ENCODE data around the gene DHRS3.
"Not testable (repeated sequence)": the region's sequence is repeated elsewhere in the genome, so short reads cannot be mapped to it uniquely, and the experiment has no call there.

Gene DHRS3

DNA sequence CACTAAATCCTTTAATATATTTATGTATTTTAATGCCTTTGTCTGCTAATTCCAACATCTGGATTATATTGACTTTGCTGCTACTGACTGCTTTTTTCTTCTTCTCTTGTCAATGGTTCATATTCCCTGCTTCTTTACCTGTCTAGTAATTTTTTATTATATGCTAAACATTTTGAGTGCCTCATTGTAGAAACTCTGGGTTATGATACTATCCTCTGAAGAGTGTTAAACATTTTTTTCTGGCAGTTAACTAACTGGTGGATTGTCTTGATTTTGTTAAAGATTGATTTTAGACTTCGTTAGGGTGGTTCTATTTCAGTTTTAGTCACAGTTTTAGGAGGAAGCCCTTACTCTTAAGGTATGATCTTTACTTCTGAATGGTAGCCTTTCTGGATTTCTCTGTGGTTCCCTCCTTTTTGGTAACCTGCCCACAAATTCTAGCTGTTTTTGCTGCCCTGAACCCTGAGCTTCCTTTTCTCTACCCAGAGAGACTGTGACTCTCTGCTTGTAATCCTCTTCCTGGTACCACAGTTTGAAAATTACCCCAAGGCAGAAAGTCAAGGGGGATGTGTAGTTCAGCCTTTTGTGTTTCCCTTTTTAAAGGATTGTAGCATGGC is 81.9 kb downstream of the DHRS3 start:
- no peak for DNase-seq

DNA sequence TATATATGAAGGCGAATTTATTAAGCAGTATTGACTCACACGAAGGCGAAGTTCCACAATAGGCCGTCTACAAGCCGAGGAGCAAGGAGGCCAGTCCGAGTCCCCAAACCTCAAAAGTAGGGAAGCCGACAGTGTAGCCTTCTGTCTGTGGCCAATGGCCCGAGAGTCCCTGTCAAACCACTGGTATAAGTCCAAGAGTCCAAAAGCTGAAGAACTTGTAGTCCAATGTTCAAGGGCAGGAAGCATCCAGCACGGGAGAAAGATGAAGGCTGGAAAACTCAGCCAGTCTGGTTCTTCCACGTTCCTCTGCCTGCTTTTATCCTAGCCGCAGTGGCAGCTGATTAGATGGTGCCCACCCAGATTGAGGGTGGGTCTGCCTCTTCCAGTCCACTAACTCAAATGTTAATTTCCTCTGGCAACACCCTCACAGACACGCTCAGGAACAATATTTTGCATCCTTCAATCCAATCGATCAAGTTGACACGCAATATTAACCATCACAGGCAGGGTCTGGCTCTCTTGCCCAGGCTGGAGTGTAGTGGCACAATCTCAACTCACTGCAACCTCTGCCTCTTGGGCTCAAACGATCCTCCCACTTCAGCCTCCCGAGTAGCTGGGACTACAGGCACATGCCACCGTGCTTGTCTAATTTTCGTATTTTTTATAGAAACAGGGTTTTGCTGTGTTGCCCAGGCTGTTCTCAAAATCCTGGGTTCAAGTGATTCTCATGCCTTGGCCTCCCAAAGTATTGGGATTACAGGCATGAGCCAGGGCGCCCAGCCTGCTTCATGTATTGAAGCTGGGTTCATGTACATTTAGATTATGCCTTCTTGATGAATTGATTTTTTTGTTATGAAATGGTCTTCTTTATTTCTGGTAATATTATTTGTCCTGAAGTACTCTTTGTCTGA is 85.3 kb downstream of the DHRS3 start:
- no peak for DNase-seq

DNA sequence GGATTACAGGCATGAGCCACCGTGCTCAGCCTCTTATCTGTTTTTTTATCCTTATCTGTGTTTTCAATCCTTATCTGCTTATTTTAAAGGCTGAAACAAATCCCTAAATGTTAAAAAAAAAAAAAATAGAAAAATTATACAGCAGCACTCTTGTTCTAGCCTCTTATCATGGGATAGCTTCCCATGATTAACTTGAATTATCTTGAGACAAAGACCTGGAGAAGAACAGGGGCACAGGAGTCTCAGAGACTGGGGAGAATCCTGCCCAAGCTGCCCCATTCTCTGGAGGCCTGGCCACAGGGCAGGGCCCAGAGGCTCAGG is 86.9 kb downstream of the DHRS3 start:
- no peak for DNase-seq

DNA sequence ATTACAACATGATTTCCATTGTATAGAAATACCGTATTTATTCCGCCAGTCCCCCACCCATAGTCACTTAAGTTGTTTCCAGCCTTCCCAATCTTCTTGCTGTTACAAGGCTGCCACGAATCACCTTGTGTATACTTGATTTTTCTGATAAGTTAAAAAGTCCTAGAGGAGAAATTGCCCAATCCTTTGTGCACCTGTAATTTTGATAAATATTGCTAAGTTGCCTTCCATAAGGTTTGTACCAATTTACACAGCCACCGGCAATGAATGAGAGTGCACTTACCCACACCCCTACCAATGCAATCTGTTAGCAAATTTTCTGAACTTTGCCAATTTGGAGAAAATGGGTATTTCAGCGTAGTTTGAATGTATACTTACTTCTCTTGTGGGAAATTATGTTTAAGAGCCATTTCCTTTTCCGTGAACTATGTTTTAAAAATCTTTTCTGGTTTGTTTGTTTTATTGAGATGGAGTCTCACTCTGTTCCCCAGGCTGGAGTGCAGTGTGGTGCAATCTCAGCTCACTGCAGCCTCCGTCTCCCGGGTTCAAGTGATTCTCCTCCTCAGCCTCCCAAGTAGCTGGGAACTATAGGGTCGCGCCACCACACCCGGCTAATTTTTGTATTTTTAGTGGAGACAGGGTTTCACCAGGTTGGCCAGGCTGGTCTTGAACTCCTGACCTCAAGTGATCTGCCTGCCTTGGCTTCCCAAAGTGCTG is 87.4 kb downstream of the DHRS3 start:
- no peak for DNase-seq

DNA sequence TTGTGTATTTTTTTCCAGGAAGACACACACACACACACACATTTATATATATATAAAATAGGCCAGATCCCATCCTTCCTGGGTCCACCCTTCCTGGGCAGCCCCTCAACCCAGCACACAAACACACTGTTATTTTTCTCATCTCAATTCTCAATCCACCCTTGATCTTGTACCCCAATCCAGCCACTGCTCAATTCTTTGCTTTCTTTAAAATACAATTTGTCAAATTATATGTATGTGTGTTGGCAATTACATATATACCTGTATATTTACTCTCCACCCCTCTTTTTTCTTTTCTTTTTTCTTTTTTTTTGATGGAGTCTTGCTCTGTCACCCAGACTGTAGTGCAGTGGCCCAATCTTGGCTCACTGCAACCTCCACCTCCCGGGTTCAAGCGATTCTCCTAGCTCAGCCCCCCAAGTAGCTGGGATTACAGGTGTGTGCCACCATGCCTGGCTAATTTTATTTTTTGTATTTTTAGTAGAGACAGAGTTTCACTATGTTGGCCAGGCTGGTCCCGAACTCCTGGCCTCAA is 88.3 kb downstream of the DHRS3 start:
- no peak for DNase-seq

DNA sequence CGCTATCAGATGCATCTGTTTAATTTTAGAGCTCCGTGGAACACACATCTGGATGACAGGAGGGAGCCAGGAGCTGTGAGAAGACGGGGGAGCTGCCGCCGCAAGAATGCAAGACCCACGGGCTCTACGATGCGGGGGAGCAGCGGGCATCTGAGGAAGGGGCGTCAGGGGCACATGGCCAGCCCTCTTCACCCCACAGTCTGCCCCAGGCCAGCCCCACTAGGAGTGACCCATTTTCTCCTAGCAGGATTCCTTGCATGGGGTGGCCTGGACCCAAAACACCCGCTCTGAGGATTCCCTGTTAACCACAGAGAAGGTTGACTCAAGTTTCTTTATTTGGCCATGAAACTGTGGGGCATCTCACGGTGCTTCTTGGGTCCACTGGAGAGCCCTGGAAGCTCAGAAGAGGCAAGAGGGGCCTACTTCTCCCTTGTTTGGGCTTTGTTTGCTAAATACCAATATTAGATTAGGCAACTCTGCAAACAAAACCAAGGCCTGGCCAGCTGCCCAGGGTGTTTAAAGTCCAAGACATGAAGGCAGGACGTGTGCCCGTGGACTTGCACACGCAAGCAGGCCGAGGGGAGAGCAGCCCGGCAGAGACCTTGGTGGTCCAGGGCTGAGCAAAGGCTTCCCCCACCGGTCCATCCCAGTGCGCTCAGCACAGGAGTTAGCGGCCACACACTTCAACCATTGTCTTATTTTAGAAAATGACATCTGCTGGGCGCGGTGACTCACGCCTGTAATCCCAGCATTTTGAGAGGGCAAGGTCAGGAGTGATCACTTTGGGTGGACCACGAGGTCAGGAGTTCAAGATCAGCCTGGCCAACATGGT is 89.8 kb downstream of the DHRS3 start:
- peak; percentile 42 to 44 for DNase-seq

DNA sequence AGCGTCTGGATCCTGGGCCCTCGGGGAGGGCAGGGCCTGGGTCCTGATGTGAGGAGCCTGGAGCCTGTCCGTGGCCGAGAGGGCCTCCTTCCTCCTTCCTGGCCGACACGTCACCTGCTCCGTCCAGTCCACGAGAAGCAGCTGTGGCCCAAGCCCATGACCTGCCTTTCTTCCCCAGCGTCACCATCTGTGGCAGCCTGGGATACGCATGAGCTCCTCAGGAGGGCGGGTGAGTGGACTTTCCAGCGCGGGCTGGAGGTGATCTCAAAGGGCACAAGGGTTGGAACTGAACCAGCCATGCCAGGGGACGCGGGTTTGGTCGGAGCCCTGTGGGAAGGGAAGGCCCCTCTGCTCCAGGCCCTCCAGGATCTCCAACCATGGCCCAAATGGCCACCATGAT is 90.4 kb downstream of the DHRS3 start:
- DNase-seq, result no peak

DNA sequence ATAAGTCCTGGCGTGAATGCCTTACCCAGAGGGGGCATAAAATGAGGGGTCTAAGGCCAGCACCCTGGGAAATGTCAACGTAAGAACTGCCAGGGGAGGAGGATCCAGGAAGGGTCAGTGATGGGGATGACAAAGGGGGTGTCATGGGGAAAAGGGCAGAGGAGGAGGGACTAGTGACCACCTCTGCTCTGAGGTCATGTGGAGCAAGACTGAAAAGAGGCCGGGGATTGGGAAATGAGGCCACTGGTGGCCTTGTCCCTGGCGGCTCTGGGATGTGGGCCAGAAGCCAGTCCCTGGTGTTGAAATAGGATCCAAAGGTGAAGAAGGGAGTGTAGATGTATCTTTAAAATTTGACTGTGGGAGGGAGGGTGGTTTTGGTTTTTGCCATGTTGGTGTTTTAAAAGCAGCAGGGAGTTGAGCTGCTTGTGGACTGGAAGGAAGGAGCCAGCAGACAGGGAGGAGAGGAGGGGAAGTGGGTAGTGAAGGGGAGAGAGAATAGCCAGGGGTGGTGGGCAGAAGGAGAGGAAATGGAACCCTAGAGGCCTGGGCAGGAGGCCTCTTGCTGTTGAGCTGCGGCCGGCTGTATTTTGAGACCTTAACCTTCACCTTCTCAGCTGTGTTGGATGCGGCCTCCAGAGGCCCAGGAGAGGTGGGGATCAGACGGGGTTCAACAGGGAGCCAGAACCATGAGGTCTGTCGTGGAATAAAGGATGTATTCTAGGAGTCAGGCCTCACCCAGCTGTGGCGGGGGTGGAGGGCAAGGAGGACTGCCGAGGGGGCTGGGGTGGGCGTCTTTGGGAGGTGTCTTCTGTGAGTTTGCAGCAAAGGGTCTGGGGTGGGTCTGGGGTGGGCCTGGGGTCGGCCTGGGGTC is 92.5 kb downstream of the DHRS3 start:
- DNase-seq, result peak; percentile 34 to 61

DNA sequence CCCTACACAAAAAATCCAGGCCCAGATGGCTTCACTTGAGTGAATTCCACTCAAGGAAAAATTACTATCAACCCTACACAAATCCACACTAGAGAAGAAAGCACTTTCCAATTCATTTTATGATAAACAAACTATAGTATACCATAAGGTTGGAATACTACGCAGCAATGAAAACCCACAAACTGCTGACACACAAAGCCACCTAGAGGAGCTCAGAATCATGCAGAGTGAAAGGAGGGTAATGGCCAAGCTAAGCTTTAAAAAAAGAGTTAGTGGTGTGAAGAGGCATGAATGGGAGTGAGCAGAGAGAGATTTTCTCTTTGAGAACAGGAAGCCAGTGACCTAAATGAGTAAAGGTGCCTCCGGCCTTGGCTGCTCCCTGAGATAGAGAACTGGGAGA is 93.7 kb downstream of the DHRS3 start:
- no peak for DNase-seq

DNA sequence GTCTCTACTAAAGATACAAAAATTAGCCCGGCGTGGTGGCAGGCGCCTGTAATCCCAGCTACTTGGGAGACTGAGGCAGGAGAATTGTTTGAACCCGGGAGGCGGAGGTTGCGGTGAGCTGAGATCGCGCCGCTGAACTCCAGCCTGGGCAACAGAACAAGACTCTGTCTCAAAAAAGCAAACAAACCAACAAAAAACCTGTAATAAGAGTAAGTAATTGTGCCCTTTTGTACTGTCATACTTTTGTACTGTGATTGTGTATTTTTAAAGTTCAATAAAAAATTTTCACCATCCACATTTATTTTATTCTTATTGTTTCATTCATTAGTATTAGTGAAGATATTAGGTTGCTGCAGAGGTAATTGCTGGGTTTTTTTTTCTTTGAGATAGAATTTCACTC is 95.2 kb downstream of the DHRS3 start:
- DNase-seq, result not testable (repeated sequence)

DNA sequence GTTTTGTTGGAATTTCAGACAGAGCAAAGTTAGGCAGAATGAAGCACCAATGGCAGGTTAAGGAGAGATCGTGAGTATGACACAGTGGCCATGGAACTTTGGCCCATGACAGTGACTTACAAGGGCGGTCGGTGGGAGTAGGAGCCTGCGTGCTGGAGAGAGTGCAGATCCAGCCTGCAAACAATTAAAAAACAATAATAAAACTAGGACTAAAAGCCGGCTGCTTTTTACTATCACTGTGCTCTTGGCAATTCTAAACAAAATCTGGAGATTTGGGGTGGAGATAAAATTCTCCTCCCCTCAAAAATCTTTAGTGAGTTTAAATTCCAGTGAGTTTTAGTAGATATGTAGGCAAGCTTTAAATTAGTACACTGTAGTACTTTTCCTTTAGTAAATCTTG is 96.9 kb downstream of the DHRS3 start:
- DNase-seq, result no peak

DNA sequence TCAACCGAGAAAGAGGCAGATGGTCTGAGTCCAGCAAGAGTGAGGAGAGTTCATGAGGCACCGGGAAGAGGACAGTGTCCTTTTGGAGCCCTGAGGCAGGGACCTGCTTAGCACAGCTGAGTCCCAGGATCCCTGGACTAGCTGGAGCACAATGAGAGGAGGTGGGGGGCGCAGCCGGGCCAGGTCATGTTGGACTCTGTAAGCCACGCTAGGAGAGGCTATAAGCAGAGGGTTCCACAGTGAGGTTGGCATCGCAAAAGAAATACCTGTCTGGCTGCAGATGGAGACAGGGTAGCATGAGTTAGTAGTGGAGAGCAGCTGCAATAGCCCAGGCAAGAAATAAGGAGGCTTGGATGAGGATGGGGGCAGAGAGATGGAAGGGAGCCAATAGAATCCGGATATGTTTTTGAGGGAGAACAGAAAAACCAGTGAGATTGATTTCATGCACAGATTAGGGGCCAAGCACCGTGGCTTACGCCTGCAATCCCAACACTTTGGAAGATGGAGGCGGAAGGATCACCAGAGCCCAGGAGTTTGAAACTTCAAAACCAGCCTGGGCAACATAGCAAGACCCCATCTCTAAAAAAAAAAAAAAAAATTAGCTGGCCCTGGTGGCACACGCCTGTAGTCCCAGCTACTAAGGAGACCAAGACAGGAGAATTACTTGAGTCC is 98.2 kb downstream of the DHRS3 start:
- DNase-seq, result no peak

DNA sequence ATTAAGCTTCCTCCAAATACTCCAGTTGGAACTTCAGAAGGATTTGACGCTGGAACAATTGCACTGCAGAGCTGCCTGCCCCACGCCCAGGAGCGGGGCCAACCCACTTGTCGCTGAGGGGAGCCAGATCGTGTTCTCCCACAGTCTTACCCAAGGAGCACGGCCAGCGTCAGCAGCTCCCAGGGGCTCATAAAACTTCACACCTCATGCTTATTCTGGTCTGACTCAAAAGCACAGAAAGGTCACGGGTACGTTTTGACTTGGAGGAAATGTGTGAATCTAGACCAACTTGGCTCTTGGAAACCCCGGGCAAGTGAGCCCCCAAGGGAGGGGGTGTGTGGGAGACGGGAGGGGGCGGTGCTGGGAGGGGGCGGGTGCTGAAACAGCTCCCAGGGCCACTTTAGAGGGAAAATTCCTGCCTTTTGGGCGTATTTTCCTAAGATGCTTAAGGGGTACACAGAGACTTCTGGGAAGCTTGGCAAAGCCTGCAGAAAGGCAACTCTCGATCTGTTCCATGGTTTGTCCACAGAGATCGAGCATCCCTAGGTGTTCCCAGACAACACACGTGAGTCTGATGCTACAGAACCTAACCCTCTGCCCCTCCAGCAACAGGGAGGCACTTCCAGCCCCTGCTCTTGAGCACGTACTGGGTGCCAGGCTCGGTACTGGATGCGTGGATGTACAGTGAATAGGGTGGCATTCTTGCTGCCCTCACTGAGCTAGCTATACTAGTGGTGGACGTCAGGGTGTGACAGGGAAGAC is 98.9 kb downstream of the DHRS3 start:
- no peak for DNase-seq
